ENCODE measurements around the gene DIAPH1.

Gene DIAPH1

GRCh38 chr5:141596867-141597266 lies 21.9 kb downstream of the DIAPH1 start:
- no peaks in the 10 kb centered on the region for H3K36me3 ChIP-seq (ENCODE audit: control insufficient read depth in 2 of 2, insufficient read depth in 2 of 2, low read length in 2 of 2)
- no peak overlapping the region for H3K4me3 ChIP-seq (ENCODE audit: low read length in 2 of 2)
- H3K4me1 ChIP-seq (ENCODE audit: control insufficient read depth, insufficient read depth, low read length) = peaks cover 6% of the 10 kb centered on the region
- H3K27ac ChIP-seq (ENCODE audit: low read length) = no peak overlapping the region
- no peaks in the 10 kb centered on the region for H3K9me3 ChIP-seq (ENCODE audit: control insufficient read depth in 2 of 2, low read length in 2 of 2)
- no peak overlapping the region for H3K9ac ChIP-seq (ENCODE audit: low read length in 2 of 2)
- H3K27me3 ChIP-seq (ENCODE audit: control insufficient read depth in 1 of 2, insufficient read depth in 2 of 2, low read length in 2 of 2) = no peaks in the 10 kb centered on the region

- no peaks in the 10 kb centered on the region for H3K9me3 ChIP-seq (ENCODE audit: control insufficient read depth in 2 of 2, low read length in 2 of 2)
- H3K4me1 ChIP-seq (ENCODE audit: control insufficient read depth, insufficient read depth, low read length) = no peaks in the 10 kb centered on the region
- H3K27me3 ChIP-seq (ENCODE audit: control insufficient read depth in 1 of 2, insufficient read depth in 2 of 2, low read length in 2 of 2) = no peaks in the 10 kb centered on the region
- no peak overlapping the region for H3K9ac ChIP-seq (ENCODE audit: low read length in 2 of 2)
- H3K27ac ChIP-seq (ENCODE audit: low read length) = no peak overlapping the region
- no peak overlapping the region for H3K4me3 ChIP-seq (ENCODE audit: low read length in 2 of 2)
- H3K36me3 ChIP-seq (ENCODE audit: control insufficient read depth in 2 of 2, insufficient read depth in 2 of 2, low read length in 2 of 2) = peaks cover 8% of the 10 kb centered on the region in 2 donors
These were observed 28.7 kb downstream of the DIAPH1 start for GRCh38 chr5:141590127-141590526.

- Histone ChIP-seq H3K9me3 (ENCODE audit: control insufficient read depth in 2 of 2, low read length in 2 of 2) (no peaks in the 10 kb centered on the region), H3K27ac (ENCODE audit: low read length) (no peak overlapping the region), H3K27me3 (ENCODE audit: control insufficient read depth in 1 of 2, insufficient read depth in 2 of 2, low read length in 2 of 2) (no peaks in the 10 kb centered on the region), H3K36me3 (ENCODE audit: control insufficient read depth in 2 of 2, insufficient read depth in 2 of 2, low read length in 2 of 2) (peaks cover 8 to 24% of the 10 kb centered on the region in 2 donors), H3K4me3 (ENCODE audit: low read length in 2 of 2) (no peak overlapping the region), H3K9ac (ENCODE audit: low read length in 2 of 2) (no peak overlapping the region), H3K4me1 (ENCODE audit: control insufficient read depth, insufficient read depth, low read length) (no peaks in the 10 kb centered on the region)
These were observed 32.6 kb downstream of the DIAPH1 start for GRCh38 chr5:141586246-141586645.

GRCh38 chr5:141585594-141585993 lies 33.2 kb downstream of the DIAPH1 start:
- peaks cover 12 to 27% of the 10 kb centered on the region in 2 donors for H3K36me3 ChIP-seq (ENCODE audit: control insufficient read depth in 2 of 2, insufficient read depth in 2 of 2, low read length in 2 of 2)
- H3K27me3 ChIP-seq (ENCODE audit: control insufficient read depth in 1 of 2, insufficient read depth in 2 of 2, low read length in 2 of 2) = no peaks in the 10 kb centered on the region
- no peak overlapping the region for H3K9ac ChIP-seq (ENCODE audit: low read length in 2 of 2)

GRCh38 chr5:141574122-141574510 lies 44.7 kb downstream of the DIAPH1 start:
- peaks cover 27 to 39% of the 10 kb centered on the region in 2 donors for H3K36me3 ChIP-seq (ENCODE audit: control insufficient read depth in 2 of 2, insufficient read depth in 2 of 2, low read length in 2 of 2)
- no peaks in the 10 kb centered on the region for H3K9me3 ChIP-seq (ENCODE audit: control insufficient read depth in 2 of 2, low read length in 2 of 2)

More at GRCh38 chr5:141585594-141585993, 33.2 kb downstream of the DIAPH1 start:
- no peaks in the 10 kb centered on the region for H3K4me1 ChIP-seq (ENCODE audit: control insufficient read depth, insufficient read depth, low read length)
- no peak overlapping the region for H3K27ac ChIP-seq (ENCODE audit: low read length)
- no peaks in the 10 kb centered on the region for H3K9me3 ChIP-seq (ENCODE audit: control insufficient read depth in 2 of 2, low read length in 2 of 2)
- H3K4me3 ChIP-seq (ENCODE audit: low read length in 2 of 2) = no peak overlapping the region

GRCh38 chr5:141573489-141574121 lies 45.2 kb downstream of the DIAPH1 start:
- H3K27ac ChIP-seq (ENCODE audit: low read length) = no peak overlapping the region
- H3K36me3 ChIP-seq (ENCODE audit: control insufficient read depth in 2 of 2, insufficient read depth in 2 of 2, low read length in 2 of 2) = peaks cover 27 to 37% of the 10 kb centered on the region in 2 donors
- H3K9ac ChIP-seq (ENCODE audit: low read length in 2 of 2) = no peak overlapping the region
- no peaks in the 10 kb centered on the region for H3K27me3 ChIP-seq (ENCODE audit: control insufficient read depth in 1 of 2, insufficient read depth in 2 of 2, low read length in 2 of 2)
- no peaks in the 10 kb centered on the region for H3K4me1 ChIP-seq (ENCODE audit: control insufficient read depth, insufficient read depth, low read length)
- H3K4me3 ChIP-seq (ENCODE audit: low read length in 2 of 2) = no peak overlapping the region
- H3K9me3 ChIP-seq (ENCODE audit: control insufficient read depth in 2 of 2, low read length in 2 of 2) = no peaks in the 10 kb centered on the region

More at GRCh38 chr5:141574122-141574510, 44.7 kb downstream of the DIAPH1 start:
- Histone ChIP-seq H3K4me3 (ENCODE audit: low read length in 2 of 2) (no peak overlapping the region), H3K27ac (ENCODE audit: low read length) (no peak overlapping the region), H3K9ac (ENCODE audit: low read length in 2 of 2) (no peak overlapping the region), H3K27me3 (ENCODE audit: control insufficient read depth in 1 of 2, insufficient read depth in 2 of 2, low read length in 2 of 2) (no peaks in the 10 kb centered on the region), H3K4me1 (ENCODE audit: control insufficient read depth, insufficient read depth, low read length) (no peaks in the 10 kb centered on the region)

- H3K4me3 ChIP-seq (ENCODE audit: low read length in 2 of 2) = no peak overlapping the region
- no peak overlapping the region for H3K27ac ChIP-seq (ENCODE audit: low read length)
- no peak overlapping the region for H3K9ac ChIP-seq (ENCODE audit: low read length in 2 of 2)
- H3K36me3 ChIP-seq (ENCODE audit: control insufficient read depth in 2 of 2, insufficient read depth in 2 of 2, low read length in 2 of 2) = peaks cover 13 to 14% of the 10 kb centered on the region in 2 donors
- H3K9me3 ChIP-seq (ENCODE audit: control insufficient read depth in 2 of 2, low read length in 2 of 2) = no peaks in the 10 kb centered on the region
- H3K4me1 ChIP-seq (ENCODE audit: control insufficient read depth, insufficient read depth, low read length) = no peaks in the 10 kb centered on the region
- H3K27me3 ChIP-seq (ENCODE audit: control insufficient read depth in 1 of 2, insufficient read depth in 2 of 2, low read length in 2 of 2) = no peaks in the 10 kb centered on the region
These were observed 48.1 kb downstream of the DIAPH1 start for GRCh38 chr5:141570655-141571054.

GRCh38 chr5:141567513-141568117 lies 51.2 kb downstream of the DIAPH1 start:
- no peak overlapping the region for H3K9ac ChIP-seq (ENCODE audit: low read length in 2 of 2)
- H3K4me1 ChIP-seq (ENCODE audit: control insufficient read depth, insufficient read depth, low read length) = no peaks in the 10 kb centered on the region
- H3K27ac ChIP-seq (ENCODE audit: low read length) = no peak overlapping the region
- no peak overlapping the region for H3K4me3 ChIP-seq (ENCODE audit: low read length in 2 of 2)
- no peaks in the 10 kb centered on the region for H3K27me3 ChIP-seq (ENCODE audit: control insufficient read depth in 1 of 2, insufficient read depth in 2 of 2, low read length in 2 of 2)
- H3K36me3 ChIP-seq (ENCODE audit: control insufficient read depth in 2 of 2, insufficient read depth in 2 of 2, low read length in 2 of 2) = peaks cover 7 to 10% of the 10 kb centered on the region in 2 donors
- no peaks in the 10 kb centered on the region for H3K9me3 ChIP-seq (ENCODE audit: control insufficient read depth in 2 of 2, low read length in 2 of 2)

GRCh38 chr5:141565826-141566570 lies 52.8 kb downstream of the DIAPH1 start:
- H3K9ac ChIP-seq (ENCODE audit: low read length in 2 of 2) = peak overlapping the region in 1 of 2 donors; percentile 2
- no peak overlapping the region for H3K4me3 ChIP-seq (ENCODE audit: low read length in 2 of 2)
- no peaks in the 10 kb centered on the region for H3K9me3 ChIP-seq (ENCODE audit: control insufficient read depth in 2 of 2, low read length in 2 of 2)
- H3K4me1 ChIP-seq (ENCODE audit: control insufficient read depth, insufficient read depth, low read length) = no peaks in the 10 kb centered on the region
- peaks cover 1 to 2% of the 10 kb centered on the region in 2 donors for H3K36me3 ChIP-seq (ENCODE audit: control insufficient read depth in 2 of 2, insufficient read depth in 2 of 2, low read length in 2 of 2)
- H3K27me3 ChIP-seq (ENCODE audit: control insufficient read depth in 1 of 2, insufficient read depth in 2 of 2, low read length in 2 of 2) = no peaks in the 10 kb centered on the region
- H3K27ac ChIP-seq (ENCODE audit: low read length) = no peak overlapping the region

- H3K4me3 ChIP-seq (ENCODE audit: low read length in 2 of 2) = no peak overlapping the region
- H3K9me3 ChIP-seq (ENCODE audit: control insufficient read depth in 2 of 2, low read length in 2 of 2) = no peaks in the 10 kb centered on the region
- peak overlapping the region; percentile 29 to 37 for H3K9ac ChIP-seq (ENCODE audit: low read length in 2 of 2)
- H3K4me1 ChIP-seq (ENCODE audit: control insufficient read depth, insufficient read depth, low read length) = no peaks in the 10 kb centered on the region
- H3K27me3 ChIP-seq (ENCODE audit: control insufficient read depth in 1 of 2, insufficient read depth in 2 of 2, low read length in 2 of 2) = no peaks in the 10 kb centered on the region
- H3K36me3 ChIP-seq (ENCODE audit: control insufficient read depth in 2 of 2, insufficient read depth in 2 of 2, low read length in 2 of 2) = no peaks in the 10 kb centered on the region
- H3K27ac ChIP-seq (ENCODE audit: low read length) = peak overlapping the region; percentile 37
These were observed 54.5 kb downstream of the DIAPH1 start for GRCh38 chr5:141564216-141564692.
